ENCODE measurements around the gene TCF25. TPM values are rescaled to one million over a fixed set of nuclear protein-coding genes. Genes with fewer than 3 reads are reported as not detected.

TCF25 gene
- total RNA-seq, 1 donor from 2014 or later = 162 TPM

DNA sequence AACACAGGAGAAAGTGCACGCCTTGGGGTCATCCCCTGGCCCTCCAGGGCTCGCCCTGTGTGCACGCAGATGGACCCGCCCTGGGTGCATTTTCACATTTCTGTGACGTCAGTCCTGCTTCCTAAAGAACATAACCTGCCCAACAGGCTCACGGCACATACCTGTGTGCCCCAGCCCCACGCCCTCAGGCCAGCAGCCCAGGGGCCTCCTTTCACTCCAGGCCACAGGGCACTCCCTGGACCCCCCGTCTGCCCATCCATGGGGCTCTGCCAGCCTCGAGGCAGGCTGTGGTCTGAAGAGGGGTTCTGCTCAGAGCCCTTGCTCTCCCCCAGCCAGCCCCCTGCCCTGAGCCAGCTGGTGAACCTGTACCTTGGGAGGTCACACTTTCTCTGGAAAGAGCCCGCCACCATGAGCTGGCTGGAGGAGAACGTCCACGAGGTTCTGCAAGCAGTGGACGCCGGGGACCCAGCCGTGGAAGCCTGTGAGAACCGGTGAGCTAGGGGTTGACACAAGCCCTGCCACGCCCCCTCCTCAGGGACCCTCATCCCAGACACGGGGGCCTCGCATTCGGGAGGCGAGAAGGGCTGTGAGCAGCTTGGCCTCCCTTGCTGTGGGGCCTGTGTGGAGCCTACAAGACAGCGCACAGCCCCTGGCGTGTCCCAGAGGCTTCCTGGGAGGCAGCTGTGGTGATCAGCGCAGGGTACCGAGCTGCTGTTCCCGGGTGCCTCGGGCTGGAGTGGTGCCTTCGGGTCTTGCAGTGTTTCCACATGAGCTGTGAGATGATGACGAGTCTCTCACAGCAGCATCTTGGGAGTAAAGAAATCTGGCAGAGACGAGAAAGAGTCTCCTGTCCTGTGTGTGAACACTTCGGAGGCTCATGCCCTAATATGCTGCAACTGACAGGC lies 31.5 kb downstream of the TCF25 start:
- peaks cover 2% of the 10 kb centered on the region for H3K4me1 ChIP-seq
- ATAC-seq = peak; percentile 6
- H3K27me3 ChIP-seq = no peaks in the 10 kb centered on the region
- TF ChIP-seq, protein P1, sequence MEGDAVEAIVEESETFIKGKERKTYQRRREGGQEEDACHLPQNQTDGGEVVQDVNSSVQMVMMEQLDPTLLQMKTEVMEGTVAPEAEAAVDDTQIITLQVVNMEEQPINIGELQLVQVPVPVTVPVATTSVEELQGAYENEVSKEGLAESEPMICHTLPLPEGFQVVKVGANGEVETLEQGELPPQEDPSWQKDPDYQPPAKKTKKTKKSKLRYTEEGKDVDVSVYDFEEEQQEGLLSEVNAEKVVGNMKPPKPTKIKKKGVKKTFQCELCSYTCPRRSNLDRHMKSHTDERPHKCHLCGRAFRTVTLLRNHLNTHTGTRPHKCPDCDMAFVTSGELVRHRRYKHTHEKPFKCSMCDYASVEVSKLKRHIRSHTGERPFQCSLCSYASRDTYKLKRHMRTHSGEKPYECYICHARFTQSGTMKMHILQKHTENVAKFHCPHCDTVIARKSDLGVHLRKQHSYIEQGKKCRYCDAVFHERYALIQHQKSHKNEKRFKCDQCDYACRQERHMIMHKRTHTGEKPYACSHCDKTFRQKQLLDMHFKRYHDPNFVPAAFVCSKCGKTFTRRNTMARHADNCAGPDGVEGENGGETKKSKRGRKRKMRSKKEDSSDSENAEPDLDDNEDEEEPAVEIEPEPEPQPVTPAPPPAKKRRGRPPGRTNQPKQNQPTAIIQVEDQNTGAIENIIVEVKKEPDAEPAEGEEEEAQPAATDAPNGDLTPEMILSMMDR (IDR thresholded peaks at IDR 0.05) = no peak
- peaks cover 68% of the 10 kb centered on the region for H3K36me3 ChIP-seq
- H3K27ac ChIP-seq = no peak overlapping the region
- no peak overlapping the region for H3K4me3 ChIP-seq
- no peak for DNase-seq
- intact Hi-C loops (cut with DNase I) = no loop called here
- no peaks in the 10 kb centered on the region for H3K9me3 ChIP-seq

DNA sequence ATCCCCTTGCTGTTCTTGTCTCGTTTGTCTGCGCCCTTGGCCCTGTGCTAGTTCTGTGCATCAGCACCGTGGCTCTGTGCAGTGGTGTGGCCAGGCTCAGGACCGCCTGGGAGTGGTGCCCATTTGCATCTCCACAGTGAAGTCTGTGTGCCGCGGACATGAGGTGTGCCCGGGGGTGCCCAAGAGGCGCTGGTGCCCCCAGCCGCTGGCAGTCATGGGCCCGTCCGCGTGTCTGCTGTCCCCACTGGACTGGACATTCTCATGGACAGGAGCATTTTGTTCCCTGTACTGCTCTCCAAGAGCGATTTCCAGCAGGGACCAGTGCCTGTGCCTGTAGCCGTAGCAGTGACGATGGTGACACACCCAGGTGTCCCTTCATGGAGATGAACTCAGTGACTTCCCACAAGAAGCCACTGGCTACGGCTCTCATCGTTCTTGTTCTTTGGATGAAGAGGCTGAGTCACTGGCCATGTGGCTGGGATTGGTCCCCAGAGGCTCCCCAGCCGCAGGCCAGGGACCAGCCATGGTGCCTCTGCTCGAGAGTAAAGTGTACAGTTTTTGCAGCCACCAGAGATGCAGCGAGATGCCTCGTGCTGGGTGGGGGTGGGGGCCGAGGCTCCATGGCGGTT lies 32.2 kb downstream of the TCF25 start:
- intact Hi-C loops (cut with DNase I) = no loop called here
- no peaks in the 10 kb centered on the region for H3K27me3 ChIP-seq
- H3K4me1 ChIP-seq = peaks cover 5% of the 10 kb centered on the region
- no peak overlapping the region for H3K4me3 ChIP-seq
- no peak overlapping the region for H3K27ac ChIP-seq
- TF ChIP-seq, protein P1 (IDR thresholded peaks at IDR 0.05) = no peak
- no peaks in the 10 kb centered on the region for H3K9me3 ChIP-seq
- peaks cover 66% of the 10 kb centered on the region for H3K36me3 ChIP-seq
- DNase-seq (no peak), ATAC-seq (no peak)

DNA sequence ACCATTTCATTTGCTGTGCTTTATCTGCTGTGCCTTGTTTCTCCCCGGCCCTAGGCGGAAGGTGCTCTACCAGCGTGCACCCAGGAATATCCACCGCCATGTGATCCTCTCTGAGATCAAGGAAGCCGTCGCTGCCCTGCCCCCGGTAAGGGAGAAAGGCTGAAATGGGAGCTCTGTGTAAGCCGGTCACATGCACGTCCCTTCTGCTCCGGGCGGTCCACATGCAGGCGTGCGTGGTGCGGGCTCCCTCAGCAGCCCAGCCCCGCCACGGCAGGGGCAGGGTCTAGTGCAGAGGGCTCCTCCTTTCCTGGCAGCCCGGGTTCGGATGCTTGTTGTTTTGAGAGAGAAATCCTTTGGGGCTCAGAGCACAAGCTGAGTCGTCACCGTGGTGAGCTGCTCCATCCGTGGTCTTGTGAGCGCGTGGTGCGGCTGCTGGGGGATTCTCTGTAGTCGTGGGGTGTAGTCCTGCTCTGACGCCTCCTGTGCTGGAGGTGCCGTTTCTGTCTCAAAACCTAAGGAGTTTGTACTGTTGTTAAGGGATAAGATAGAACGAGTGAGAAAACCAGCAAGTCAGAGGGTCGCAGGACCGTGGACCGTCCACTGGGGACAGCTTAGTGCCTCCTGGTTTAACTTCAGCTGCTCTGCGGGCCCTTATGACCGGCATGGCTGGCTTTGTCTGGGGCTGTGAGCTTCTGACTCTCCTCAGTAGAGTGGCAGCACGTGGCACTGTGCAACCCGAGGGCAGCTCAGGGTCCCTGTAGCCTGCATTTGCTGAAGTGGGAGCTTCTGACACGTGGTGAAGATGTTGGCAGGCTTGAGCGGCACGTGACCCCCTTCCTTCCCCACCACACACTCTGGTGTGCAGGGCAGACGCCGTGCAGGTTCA lies 33.0 kb downstream of the TCF25 start:
- H3K36me3 ChIP-seq = peaks cover 66% of the 10 kb centered on the region
- peaks cover 5% of the 10 kb centered on the region for H3K4me1 ChIP-seq
- intact Hi-C loops (cut with DNase I) = no loop called here
- H3K27ac ChIP-seq = no peak overlapping the region
- ATAC-seq = no peak
- H3K9me3 ChIP-seq = no peaks in the 10 kb centered on the region
- H3K4me3 ChIP-seq = no peak overlapping the region
- DNase-seq = no peak
- H3K27me3 ChIP-seq = no peaks in the 10 kb centered on the region
- TF ChIP-seq, protein P1 (IDR thresholded peaks at IDR 0.05) = no peak

DNA sequence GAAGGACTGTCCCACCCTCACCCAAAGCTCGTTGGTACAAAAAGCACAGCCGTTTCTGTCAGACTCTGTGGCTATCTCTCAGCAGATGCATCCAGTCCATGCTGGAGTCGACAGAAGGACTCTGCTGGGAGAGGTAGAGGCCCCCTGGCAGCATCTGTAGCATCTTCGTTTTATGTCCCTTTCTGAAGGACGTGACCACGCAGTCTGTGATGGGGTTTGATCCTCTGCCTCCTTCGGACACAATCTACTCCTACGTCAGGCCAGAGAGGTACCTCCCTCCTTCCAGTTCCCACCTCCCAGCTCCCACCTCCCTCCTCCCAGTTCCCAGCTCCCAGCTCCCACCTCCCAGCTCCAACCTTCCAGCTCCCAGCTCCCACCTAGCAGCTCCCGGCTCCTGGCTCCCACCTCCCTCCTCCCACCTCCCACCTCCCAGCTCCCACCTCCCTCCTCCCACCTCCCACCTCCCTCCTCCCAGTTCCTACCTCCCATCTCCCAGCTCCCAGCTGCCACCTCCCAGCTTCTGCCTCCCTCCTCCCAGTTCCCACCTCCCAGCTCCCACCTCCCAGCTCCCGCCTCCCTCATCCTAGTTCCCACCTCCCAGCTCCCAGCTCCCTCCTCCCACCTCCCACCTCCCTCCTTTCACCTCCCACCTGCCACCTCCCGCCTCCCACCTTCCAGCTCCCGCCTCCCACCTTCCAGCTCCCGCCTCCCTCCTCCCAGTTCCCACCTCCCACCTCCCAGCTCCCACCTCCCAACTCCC lies 33.8 kb downstream of the TCF25 start:
- intact Hi-C loops (cut with DNase I) = no loop called here
- no peak overlapping the region for H3K4me3 ChIP-seq
- ATAC-seq = no peak
- H3K27ac ChIP-seq = no peak overlapping the region
- H3K27me3 ChIP-seq = no peaks in the 10 kb centered on the region
- peaks cover 5% of the 10 kb centered on the region for H3K4me1 ChIP-seq
- TF ChIP-seq, protein P1 (IDR thresholded peaks at IDR 0.05) = no peak
- no peak for DNase-seq
- H3K9me3 ChIP-seq = no peaks in the 10 kb centered on the region
- peaks cover 68% of the 10 kb centered on the region for H3K36me3 ChIP-seq

DNA sequence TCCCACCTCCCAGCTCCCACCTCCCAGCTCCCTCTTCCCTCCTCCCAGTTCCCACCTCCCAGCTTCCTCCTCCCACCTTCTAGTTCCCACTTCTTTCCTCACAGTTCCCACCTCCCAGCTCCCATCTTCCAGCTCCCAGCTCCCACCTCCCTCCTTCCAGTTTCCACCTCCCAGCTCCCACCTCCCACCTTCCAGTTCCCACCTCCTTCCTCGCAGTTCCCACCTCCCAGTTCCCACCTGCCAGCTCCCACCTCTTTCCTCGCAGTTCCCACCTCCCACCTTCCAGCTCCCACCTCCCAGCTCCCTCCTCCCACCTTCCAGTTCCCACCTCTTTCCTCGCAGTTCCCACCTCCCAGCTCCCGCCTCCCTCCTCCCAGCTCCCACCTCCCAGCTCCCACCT lies 34.8 kb downstream of the TCF25 start:
- H3K27ac ChIP-seq = no peak overlapping the region
- no peaks in the 10 kb centered on the region for H3K27me3 ChIP-seq
- DNase-seq = no peak
- intact Hi-C loops (cut with DNase I) = no loop called here
- H3K4me3 ChIP-seq = no peak overlapping the region
- no peak for ATAC-seq
- TF ChIP-seq, protein P1 (IDR thresholded peaks at IDR 0.05) = no peak
- H3K4me1 ChIP-seq = peaks cover 5% of the 10 kb centered on the region
- H3K36me3 ChIP-seq = peaks cover 61% of the 10 kb centered on the region
- H3K9me3 ChIP-seq = no peaks in the 10 kb centered on the region
